Daoy (cell line): ENCODE measurements around the gene ADPGK. TPM values are rescaled to one million over a fixed set of nuclear protein-coding genes. Genes with fewer than 3 reads are reported as not detected.
A peak's percentile ranks its signal among the peaks of the same experiment; 100 is the strongest.
"Not testable (repeated sequence)": the region's sequence is repeated elsewhere in the genome, so short reads cannot be mapped to it uniquely, and the experiment has no call there.

ENCODE experiments used
- DNase-seq: peaks from one replicate; pipeline ENCODE4 v3.0.0-alpha.2; 2015; ENCODE audit warnings: low read depth
- total RNA-seq: library from RNA; depleted of rRNA; stranded (reverse); fragments of >200 nt; shearing (Covaris generic); gene quantifications from 2 replicates; pipeline ENCODE4 v1.2.3, GENCODE V29; 2014

Gene ADPGK
- total RNA-seq, 1 experiment from 2014 or later, result 73.3 TPM

DNA sequence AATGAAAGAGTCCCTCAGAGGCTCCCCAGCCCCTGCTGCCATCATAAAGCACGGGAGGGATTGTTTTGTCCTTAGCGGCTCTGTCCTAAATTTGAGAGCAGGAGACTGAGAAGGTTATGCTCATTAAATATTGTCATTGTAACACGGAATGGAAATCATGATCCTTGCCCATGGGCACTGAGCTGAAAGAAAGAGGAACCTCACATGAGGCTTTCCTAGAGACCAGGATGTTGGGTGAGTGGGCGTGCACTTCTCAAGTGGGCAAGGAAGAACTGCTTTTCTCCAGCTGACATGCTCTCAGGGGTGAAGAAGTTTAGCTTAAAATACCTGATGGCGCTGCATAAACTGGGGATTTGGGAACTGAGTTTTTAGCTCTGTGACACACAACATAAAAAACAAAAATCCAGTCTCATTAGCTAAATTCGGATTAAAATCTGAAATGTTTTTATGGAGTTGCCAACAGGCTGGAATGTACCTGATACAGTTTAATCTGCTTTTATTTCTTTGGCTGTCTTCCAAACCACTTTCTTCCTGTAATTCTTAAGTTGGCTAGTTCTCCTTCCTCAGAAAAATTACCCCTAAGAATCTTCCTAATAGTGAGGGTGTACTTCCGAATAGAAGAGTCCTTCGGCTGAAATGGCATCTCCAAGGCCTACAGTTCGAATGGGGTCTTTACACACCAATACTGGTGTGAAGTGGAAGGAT lies 31.7 kb downstream of the ADPGK start:
- no peak for DNase-seq

DNA sequence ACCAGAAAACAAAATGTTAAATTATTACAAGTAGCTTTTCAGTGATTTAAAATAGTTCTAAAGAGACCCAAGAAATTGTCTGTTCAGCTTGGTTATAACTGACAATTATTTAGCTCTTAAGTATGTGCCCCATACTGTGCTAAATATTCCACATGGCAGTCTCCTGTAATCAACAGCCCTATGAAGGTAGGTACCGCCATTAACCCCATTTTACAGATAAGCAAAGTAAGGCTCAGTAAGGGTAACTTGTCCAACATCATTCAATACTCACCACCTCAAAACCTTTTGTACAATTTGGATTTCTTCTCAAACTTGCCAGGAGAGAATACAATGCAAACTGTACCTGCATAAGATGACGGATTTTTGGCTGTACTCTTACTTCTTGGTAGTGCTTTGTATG lies 33.9 kb downstream of the ADPGK start:
- no peak for DNase-seq

DNA sequence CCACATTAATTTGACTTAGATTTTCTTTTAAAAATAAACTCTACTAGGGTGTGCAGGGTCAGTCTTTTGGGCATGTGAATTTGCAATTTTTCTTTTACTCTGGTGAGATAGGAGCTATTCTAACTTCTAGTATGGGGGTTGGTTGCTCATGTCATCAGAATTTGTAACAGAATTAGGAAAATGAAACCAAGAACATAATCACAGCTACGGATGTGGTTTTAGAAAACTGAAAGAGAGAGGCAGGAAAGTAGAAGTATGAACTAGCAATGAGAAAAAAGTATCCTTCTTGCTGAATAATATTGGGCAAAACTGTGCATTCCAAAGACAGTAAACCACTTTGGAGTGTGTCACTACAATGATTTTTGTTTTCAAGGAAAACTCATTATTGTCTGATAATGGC lies 43.3 kb downstream of the ADPGK start:
- no peak for DNase-seq

GRCh38 chr15:72737723-72738122 lies 45.8 kb downstream of the ADPGK start:
- no peak for DNase-seq

DNA sequence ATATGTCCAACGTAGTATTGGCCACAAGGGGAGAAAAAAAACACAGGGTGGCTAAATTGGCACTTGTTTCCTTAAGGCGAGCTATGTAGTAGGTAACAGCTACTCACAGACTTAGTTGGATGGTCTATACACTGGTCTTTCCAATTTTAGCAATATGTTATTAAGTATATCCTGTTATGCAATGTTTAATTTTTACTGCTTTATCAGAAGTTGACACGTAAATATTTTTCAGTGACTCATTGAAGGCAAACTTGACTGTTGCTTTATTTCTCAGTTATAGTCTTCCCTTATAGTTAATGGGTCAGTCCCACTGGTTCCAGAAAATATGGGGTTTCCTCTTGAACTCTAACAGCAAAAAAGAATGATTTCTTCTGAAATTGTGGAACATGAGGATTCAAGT lies 46.5 kb downstream of the ADPGK start:
- no peak for DNase-seq

DNA sequence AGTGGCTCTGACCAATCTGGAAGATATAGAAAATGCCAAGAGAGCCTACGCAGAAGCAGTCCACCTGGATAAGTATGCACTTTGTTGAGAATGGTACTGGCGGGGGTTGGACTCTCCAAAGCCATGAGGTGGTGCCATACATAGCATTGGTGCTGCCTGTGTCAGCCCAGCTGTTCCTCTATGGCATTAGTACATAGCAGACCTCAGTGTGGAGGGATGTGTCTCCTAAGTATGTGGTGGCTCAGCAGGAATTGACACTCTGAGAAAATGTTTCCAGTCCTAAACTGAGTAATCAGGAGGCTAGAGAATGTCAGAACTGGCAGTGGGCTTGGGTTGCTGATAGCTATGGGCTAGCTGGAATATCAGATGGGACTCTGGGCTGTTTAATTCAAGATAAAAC lies 48.4 kb downstream of the ADPGK start:
- DNase-seq, result no peak

DNA sequence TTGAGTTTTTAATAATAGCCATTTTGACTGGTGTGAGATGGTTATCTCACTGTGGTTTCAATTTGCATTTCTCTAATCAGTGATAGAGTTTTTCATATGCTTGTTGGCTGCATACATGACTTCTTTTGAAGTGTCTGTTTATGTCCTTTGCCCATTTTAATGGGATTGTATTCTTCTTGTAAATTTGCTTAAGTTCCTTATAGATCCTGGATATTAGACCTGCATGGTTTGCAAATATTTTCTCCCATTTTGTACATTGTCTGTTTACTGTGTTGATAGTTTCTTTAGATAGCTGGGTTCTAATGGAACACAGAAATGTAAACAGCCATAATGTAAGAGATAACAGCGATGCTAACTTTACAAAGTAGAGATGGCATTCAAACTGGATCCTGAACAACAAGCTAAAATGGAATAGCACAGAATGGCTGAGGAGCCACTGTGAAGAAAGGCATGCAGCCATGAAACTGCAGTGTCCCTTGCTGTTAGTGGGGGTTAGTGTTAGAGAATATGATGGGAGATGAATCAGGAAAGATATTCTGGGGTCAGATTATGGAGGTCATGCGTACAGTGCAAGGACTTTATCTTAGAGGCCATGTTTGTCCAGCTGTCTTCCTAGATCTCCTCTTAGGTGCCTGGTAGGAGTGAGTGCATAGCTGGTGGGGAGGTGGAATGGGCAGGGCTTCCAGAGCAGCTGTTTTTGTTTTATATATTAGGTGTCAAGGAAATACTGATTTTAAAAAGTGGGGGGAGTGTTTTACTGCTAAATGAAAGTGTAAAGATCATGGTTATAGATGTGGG lies 49.4 kb downstream of the ADPGK start:
- no peak for DNase-seq

- DNase-seq, result no peak
Observed at GRCh38 chr15:72732516-72732915, 51.0 kb downstream of the ADPGK start.

DNA sequence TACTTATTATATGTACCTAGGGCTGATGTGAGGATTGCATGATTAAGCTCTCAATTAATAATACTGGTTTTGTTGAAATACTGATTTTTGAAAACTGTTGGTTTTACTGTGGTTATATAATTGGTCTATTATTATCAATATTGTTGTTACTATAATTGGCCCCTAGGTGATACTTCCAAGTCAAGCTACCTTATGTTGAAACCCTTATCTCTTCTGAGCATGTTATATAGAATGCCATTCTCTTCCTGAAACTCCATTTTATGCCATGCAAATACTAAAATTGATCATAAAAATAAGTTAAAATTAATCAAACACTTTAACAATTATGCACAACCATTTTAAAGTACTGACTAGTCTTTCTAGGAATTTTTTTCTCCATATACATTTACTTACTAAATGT lies 51.5 kb downstream of the ADPGK start:
- no peak for DNase-seq

DNA sequence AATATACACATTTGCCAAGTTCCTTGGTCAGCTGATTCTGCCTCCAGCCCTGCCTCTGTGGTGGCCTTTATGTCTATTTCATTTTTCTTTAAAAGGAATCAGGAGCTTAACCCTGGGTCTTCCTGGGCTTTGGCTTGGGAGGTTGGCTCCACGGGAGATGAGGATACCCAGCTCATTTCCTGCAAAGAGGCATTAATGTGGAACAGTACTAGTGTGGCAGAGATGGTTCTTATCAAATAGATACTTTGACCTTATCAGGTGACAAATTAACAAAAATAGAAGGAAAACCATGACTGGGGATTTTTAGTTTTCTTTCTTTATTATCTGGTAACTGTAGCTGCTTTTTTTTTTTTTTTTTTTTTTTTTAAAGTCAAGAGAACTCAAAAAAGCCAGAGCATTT lies 54.7 kb downstream of the ADPGK start:
- DNase-seq, result no peak

DNA sequence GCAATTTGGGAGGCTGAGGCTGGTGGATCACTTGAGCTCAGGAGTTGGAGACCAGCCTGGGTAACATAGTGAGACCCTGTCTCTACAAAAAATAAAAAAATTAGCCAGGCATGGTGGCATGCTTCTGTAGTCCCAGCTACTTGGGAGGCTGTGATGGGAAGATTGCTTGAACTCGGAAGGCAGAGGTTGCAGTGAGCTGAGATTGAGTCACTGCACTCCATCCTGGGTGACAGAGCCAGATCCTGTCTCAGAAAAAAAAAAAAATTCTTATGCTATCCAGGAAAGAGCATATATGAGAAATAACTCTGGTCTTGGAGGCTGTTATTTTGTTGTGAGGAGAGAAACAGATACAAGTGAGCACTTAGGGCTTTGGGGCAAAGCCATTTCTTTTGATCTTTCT lies 55.3 kb downstream of the ADPGK start:
- peak; percentile 6 for DNase-seq

- no peak for DNase-seq
Observed at GRCh38 chr15:72727154-72727553, 56.4 kb downstream of the ADPGK start.

DNA sequence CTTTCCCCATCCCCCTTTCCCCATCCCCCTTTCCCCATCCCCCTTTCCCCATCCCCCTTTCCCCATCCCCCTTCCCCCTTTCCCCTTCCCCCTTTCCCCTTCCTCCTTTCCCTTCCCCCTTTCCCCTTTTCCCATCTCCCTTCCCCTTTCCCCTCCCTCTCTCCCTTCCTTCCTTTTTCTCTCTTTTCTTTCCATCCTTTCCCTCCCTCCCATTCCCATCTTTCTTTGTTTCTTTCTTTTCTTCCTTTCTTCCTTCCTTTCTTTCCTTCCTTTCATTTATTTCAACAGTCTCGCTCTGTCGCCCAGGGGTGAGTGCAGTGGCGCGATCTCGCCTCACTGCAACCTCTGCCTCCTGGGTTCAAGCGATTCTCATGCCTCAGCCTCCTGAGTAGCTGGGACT lies 57.7 kb downstream of the ADPGK start:
- not testable (repeated sequence) for DNase-seq

- no peak for DNase-seq
Observed at GRCh38 chr15:72725446-72725845, 58.1 kb downstream of the ADPGK start.

- DNase-seq, result no peak
Observed at GRCh38 chr15:72724028-72724427, 59.5 kb downstream of the ADPGK start.

GRCh38 chr15:72722071-72722696 lies 61.4 kb downstream of the ADPGK start:
- peak; percentile 61 for DNase-seq

DNA sequence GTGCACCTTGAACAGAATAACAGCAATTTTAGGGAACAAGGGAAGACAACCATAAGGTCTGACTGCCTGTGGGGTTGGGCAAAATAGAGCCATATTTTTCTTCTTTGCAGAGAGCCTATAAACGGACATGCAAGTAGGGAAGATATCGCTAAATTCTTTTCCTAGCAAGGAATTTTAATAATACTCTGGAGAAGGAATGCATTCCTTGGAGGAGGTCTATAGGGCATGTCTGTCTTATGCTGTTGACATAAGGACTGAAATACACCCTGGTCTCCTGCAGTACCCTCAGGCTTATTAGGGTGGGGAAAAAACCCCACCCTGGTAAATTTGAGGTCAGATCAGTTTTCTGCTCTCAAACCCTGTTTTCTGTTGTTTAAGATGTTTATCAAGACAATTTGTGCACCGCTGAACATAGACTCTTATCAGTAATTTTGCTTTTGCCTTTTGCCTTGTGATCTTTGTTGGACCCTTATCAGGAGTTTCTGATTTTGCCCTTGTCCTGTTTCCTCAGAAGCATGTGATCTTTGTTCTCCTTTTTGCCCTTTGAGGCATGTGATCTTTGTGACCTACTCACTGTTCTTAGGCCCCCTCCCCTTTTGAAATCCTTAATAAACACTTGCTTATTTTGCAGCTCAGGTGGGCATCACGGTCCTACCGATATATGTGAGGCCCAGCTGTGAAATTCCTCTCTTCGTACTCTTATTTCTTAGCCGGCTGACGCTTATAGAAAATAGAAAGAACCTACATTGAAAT lies 74.8 kb downstream of the ADPGK start:
- DNase-seq, result not testable (repeated sequence)

DNA sequence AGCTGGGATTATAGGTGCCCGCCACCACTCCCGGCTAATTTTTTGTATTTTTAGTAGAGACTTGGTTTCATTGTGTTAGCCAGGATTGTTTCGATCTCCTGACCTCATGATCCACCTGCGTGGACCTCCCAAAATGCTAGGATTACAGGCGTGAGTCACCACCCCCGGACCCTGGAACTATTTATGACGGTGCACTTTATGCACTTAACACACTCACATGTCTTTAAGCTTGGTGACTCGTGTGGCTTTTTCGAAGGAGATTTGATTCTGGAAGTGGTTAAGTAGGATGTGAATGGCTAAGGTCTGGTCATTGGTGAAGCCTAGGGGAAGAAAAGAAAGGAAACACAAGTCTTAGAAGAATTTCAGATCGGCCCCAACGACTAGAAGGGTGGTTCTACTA lies 77.3 kb downstream of the ADPGK start:
- DNase-seq, result peak; percentile 39
